ENCODE results near the gene ATP5IF1. TPM values are rescaled to one million over a fixed set of nuclear protein-coding genes. Genes with fewer than 3 reads are reported as not detected.

ATP5IF1 gene
- total and polyA plus RNA-seq, 9 of the 15 experiments (the other 6 are each of a cell fraction or from before 2014, with no cell fraction given), result 292 to 1,422 (median 388) TPM

- TF ChIP-seq ARID3A (IDR thresholded peaks at IDR 0.05; ENCODE audit: borderline replicate concordance, low read depth, low read length) (peak; percentile 82; the same call in 1 of the 2 replicates), ZNF217 (CRISPR knock-in tag; IDR thresholded peaks at IDR 0.05) (no peak), NELFE (IDR thresholded peaks at IDR 0.05; ENCODE audit: insufficient read depth, insufficient read length) (no peak), CBFA2T3 (IDR thresholded peaks at IDR 0.05) (no peak), POLR3A (IDR thresholded peaks at IDR 0.05; ENCODE audit: borderline replicate concordance, extremely low read depth, insufficient read depth, insufficient read length) (no peak), DIDO1 (tag; IDR thresholded peaks at IDR 0.05; ENCODE audit: low read depth) (no peak), MTA2 (IDR thresholded peaks at IDR 0.05; ENCODE audit: low read depth) (no peak), CHCHD3 (CRISPR knock-in tag; IDR thresholded peaks at IDR 0.05) (no peak), ZNF431 (CRISPR knock-in tag; IDR thresholded peaks at IDR 0.05) (no peak), CCNT2 (IDR thresholded peaks at IDR 0.05; ENCODE audit: borderline replicate concordance, extremely low read depth, insufficient read length, low read depth, low read length) (no peak), RCOR1 (IDR thresholded peaks at IDR 0.05; ENCODE audit: borderline replicate concordance in 1 of 2, low read depth in 2 of 2, low read length in 2 of 2) (peak in 1 of 2 experiments; percentile 83; a peak in 2 of 4 replicates), FOXA1 (IDR thresholded peaks at IDR 0.05; ENCODE audit: borderline replicate concordance) (no peak), POLR2AphosphoS2 (IDR thresholded peaks at IDR 0.05; ENCODE audit: low read length) (no peak), ZNF395 (CRISPR knock-in tag; IDR thresholded peaks at IDR 0.05) (no peak; the same call in none of the 2 replicates), CREM (IDR thresholded peaks at IDR 0.05; ENCODE audit: low read depth) (peak; percentile 30; the same call in 1 of the 2 replicates), GATAD2A (IDR thresholded peaks at IDR 0.05) (no peak), SREBF1 (IDR thresholded peaks at IDR 0.05; ENCODE audit: borderline replicate concordance, low read depth, low read length) (no peak)
- TF ChIP-seq, protein P1, sequence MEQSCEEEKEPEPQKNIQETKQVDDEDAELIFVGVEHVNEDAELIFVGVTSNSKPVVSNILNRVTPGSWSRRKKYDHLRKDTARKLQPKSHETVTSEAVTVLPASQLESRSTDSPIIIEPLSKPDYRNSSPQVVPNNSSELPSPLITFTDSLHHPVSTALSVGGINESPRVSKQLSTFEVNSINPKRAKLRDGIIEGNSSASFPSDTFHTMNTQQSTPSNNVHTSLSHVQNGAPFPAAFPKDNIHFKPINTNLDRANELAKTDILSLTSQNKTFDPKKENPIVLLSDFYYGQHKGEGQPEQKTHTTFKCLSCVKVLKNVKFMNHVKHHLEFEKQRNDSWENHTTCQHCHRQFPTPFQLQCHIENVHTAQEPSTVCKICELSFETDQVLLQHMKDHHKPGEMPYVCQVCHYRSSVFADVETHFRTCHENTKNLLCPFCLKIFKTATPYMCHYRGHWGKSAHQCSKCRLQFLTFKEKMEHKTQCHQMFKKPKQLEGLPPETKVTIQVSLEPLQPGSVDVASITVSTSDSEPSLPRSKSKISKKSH (CRISPR knock-in tag; IDR thresholded peaks at IDR 0.05), result no peak
- TF ChIP-seq, protein P2, sequence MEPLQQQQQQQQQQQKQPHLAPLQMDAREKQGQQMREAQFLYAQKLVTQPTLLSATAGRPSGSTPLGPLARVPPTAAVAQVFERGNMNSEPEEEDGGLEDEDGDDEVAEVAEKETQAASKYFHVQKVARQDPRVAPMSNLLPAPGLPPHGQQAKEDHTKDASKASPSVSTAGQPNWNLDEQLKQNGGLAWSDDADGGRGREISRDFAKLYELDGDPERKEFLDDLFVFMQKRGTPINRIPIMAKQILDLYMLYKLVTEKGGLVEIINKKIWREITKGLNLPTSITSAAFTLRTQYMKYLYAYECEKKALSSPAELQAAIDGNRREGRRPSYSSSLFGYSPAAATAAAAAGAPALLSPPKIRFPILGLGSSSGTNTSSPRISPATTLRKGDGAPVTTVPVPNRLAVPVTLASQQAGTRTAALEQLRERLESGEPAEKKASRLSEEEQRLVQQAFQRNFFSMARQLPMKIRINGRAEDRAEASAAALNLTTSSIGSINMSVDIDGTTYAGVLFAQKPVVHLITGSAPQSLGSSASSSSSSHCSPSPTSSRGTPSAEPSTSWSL (CRISPR knock-in tag; IDR thresholded peaks at IDR 0.05; ENCODE audit: borderline replicate concordance), result no peak
- TF ChIP-seq, protein P3, sequence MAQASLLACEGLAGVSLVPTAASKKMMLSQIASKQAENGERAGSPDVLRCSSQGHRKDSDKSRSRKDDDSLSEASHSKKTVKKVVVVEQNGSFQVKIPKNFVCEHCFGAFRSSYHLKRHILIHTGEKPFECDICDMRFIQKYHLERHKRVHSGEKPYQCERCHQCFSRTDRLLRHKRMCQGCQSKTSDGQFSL (CRISPR knock-in tag; IDR thresholded peaks at IDR 0.05), result no peak
- TF ChIP-seq, protein P3 (tag; IDR thresholded peaks at IDR 0.05), result no peak
Observed at GRCh38 chr1:28248273-28249012, 12.5 kb downstream of the ATP5IF1 start (continued).

All from K562 (cell line).